ENCODE data around the gene NCCRP1. TPM values are rescaled to one million over a fixed set of nuclear protein-coding genes. Genes with fewer than 3 reads are reported as not detected.

The NCCRP1 gene
- total RNA-seq, 2 experiments from 2014 or later = not detected

GRCh38 chr19:39208175-39208795 lies 11.5 kb downstream of the NCCRP1 start:
- no peaks in the 10 kb centered on the region for H3K9me3 ChIP-seq (ENCODE audit: low read length)
- no peaks in the 10 kb centered on the region for H3K9me2 ChIP-seq (ENCODE audit: insufficient read depth, low read length)
- intact Hi-C loops (cut with micrococcal nuclease; ENCODE audit: unreplicated experiment) = no loop called here
- no peak overlapping the region for H2AFZ ChIP-seq (ENCODE audit: low read length)
- H3K36me3 ChIP-seq (ENCODE audit: insufficient read depth, low read length) = no peaks in the 10 kb centered on the region
- POLR2A ChIA-PET = no interaction called here
- no peak overlapping the region for H3K27ac ChIP-seq (ENCODE audit: low read depth, low read length, poor library complexity, severe bottlenecking)
- TF ChIP-seq EZH2phosphoT487 (IDR thresholded peaks at IDR 0.05; ENCODE audit: borderline replicate concordance, low read depth, low read length) (no peak), CTCF (conservative IDR thresholded peaks at IDR 0.05; ENCODE audit: low read length) (no peak)
- DNase-seq (ENCODE audit: low spot score) = no peak
- no peaks in the 10 kb centered on the region for H3K4me1 ChIP-seq (ENCODE audit: insufficient read depth, low read length, poor library complexity, severe bottlenecking)
- no peak overlapping the region for H3K4me2 ChIP-seq (ENCODE audit: low read length)
- no TSS peak for BruUV-seq (replicated peaks)
- no peak overlapping the region for H3K4me3 ChIP-seq (ENCODE audit: low read depth, low read length, poor library complexity, severe bottlenecking)
- H4K20me1 ChIP-seq (ENCODE audit: insufficient read depth, low read length) = no peaks in the 10 kb centered on the region
- CTCF ChIA-PET (ENCODE audit: unreplicated experiment) = no interaction called here
- no peaks in the 10 kb centered on the region for H3K79me2 ChIP-seq (ENCODE audit: insufficient read depth, low read depth, low read length)

- no peak overlapping the region for H3K4me2 ChIP-seq (ENCODE audit: low read length)
- no peak overlapping the region for H3K27ac ChIP-seq (ENCODE audit: low read depth, low read length, poor library complexity, severe bottlenecking)
- no peaks in the 10 kb centered on the region for H3K9me2 ChIP-seq (ENCODE audit: insufficient read depth, low read length)
- TF ChIP-seq CTCF (conservative IDR thresholded peaks at IDR 0.05; ENCODE audit: low read length) = no peak
- TF ChIP-seq EZH2phosphoT487 (IDR thresholded peaks at IDR 0.05; ENCODE audit: borderline replicate concordance, low read depth, low read length) = no peak
- intact Hi-C loops (cut with micrococcal nuclease; ENCODE audit: unreplicated experiment) = no loop called here
- ChIA-PET CTCF (ENCODE audit: unreplicated experiment) (no interaction called here), POLR2A (no interaction called here)
- H3K36me3 ChIP-seq (ENCODE audit: insufficient read depth, low read length) = no peaks in the 10 kb centered on the region
- DNase-seq (ENCODE audit: low spot score) = no peak
- H3K4me1 ChIP-seq (ENCODE audit: insufficient read depth, low read length, poor library complexity, severe bottlenecking) = no peaks in the 10 kb centered on the region
- no TSS peak for BruUV-seq (replicated peaks)
- no peak overlapping the region for H2AFZ ChIP-seq (ENCODE audit: low read length)
- no peaks in the 10 kb centered on the region for H4K20me1 ChIP-seq (ENCODE audit: insufficient read depth, low read length)
- no peak overlapping the region for H3K4me3 ChIP-seq (ENCODE audit: low read depth, low read length, poor library complexity, severe bottlenecking)
- no peaks in the 10 kb centered on the region for H3K9me3 ChIP-seq (ENCODE audit: low read length)
- H3K79me2 ChIP-seq (ENCODE audit: insufficient read depth, low read depth, low read length) = no peaks in the 10 kb centered on the region
Observed at GRCh38 chr19:39209196-39209595, 12.4 kb downstream of the NCCRP1 start.

- H4K20me1 ChIP-seq (ENCODE audit: insufficient read depth, low read length) = no peaks in the 10 kb centered on the region
- ChIA-PET POLR2A (interaction anchor here (0.7 to 1.0 kb wide), 3 partner anchors 112 to 202 kb away, joined by 3 to 5 read pairs (median 4); partner anchors contain the start of gene PAF1), CTCF (ENCODE audit: unreplicated experiment) (no interaction called here)
- no peaks in the 10 kb centered on the region for H3K9me3 ChIP-seq (ENCODE audit: low read length)
- H2AFZ ChIP-seq (ENCODE audit: low read length) = no peak overlapping the region
- no peak overlapping the region for H3K27ac ChIP-seq (ENCODE audit: low read depth, low read length, poor library complexity, severe bottlenecking)
- no peak overlapping the region for H3K4me2 ChIP-seq (ENCODE audit: low read length)
- no peaks in the 10 kb centered on the region for H3K79me2 ChIP-seq (ENCODE audit: insufficient read depth, low read depth, low read length)
- no peaks in the 10 kb centered on the region for H3K9me2 ChIP-seq (ENCODE audit: insufficient read depth, low read length)
- no peaks in the 10 kb centered on the region for H3K36me3 ChIP-seq (ENCODE audit: insufficient read depth, low read length)
- intact Hi-C loops (cut with micrococcal nuclease; ENCODE audit: unreplicated experiment) = loop anchor here (1.0 kb wide), 2 partner anchors 116 to 199 kb away; no protein-coding TSS in a partner anchor
- no peak overlapping the region for H3K4me3 ChIP-seq (ENCODE audit: low read depth, low read length, poor library complexity, severe bottlenecking)
- BruUV-seq (replicated peaks) = no TSS peak
- TF ChIP-seq CTCF (conservative IDR thresholded peaks at IDR 0.05; ENCODE audit: low read length) (no peak), EZH2phosphoT487 (IDR thresholded peaks at IDR 0.05; ENCODE audit: borderline replicate concordance, low read depth, low read length) (no peak)
- H3K4me1 ChIP-seq (ENCODE audit: insufficient read depth, low read length, poor library complexity, severe bottlenecking) = no peaks in the 10 kb centered on the region
- no peak for DNase-seq (ENCODE audit: low spot score)
Observed at GRCh38 chr19:39211731-39212374, 15.1 kb downstream of the NCCRP1 start.
